PC-3 (cell line): Measurements from ENCODE around the gene CDC37L1. TPM values are rescaled to one million over a fixed set of nuclear protein-coding genes. Genes with fewer than 3 reads are reported as not detected.

Experiments used
- ATAC-seq: fragments of 200-7000 bp; cut with Tn5 transposase; 2 replicates; pipeline ENCODE4 v1.9.1; 2020; ENCODE audit warnings: mild to moderate bottlenecking, moderate library complexity
- BruUV-seq: library from RNA; stranded (reverse); fragments of 400-500 nt; replicated peaks from 2 replicates; lab custom pipeline; 2021; lab: Mats Ljungman, UMichigan
- CTCF ChIA-PET: fragments of 300-600 bp; sonication (Branson Sonifier 250); formaldehyde crosslinking; loops from one replicate; lab custom pipeline; 2022; ENCODE audit warnings: antibody characterized with exemption; lab: Charles Lee
- POLR2A ChIA-PET: fragments of 300-600 bp; sonication (Branson Sonifier 250); formaldehyde crosslinking; loops from one replicate; lab custom pipeline; 2022; ENCODE audit warnings: antibody characterized with exemption; ENCODE audit not compliant: unreplicated experiment; lab: Charles Lee
- DNase-seq: peaks from one replicate; pipeline ENCODE4 v3.0.0-alpha.2; 2015
- H2AFZ ChIP-seq: fragments of 300-600 bp; sonication (generic); 2 replicates; pipeline ENCODE4 v1.6.0; 2016; ENCODE audit warnings: antibody characterized with exemption, low read length
- H3F3A ChIP-seq: fragments of 300-600 bp; sonication (generic); one replicate; pipeline ENCODE4 v1.6.0; 2017; ENCODE audit warnings: antibody characterized with exemption, low read length, control low read depth, mild to moderate bottlenecking; ENCODE audit not compliant: unreplicated experiment
- H3K27ac ChIP-seq: fragments of 300-600 bp; sonication (generic); 2 replicates; pipeline ENCODE4 v1.5.1; 2016; ENCODE audit warnings: mild to moderate bottlenecking, low read length
- H3K27me3 ChIP-seq: fragments of 300-600 bp; sonication (generic); 2 replicates; pipeline ENCODE4 v1.6.1; 2016; ENCODE audit warnings: low read length, mixed read lengths
- H3K36me3 ChIP-seq: fragments of 300-600 bp; sonication (generic); 2 replicates; pipeline ENCODE4 v1.6.1; 2016; ENCODE audit warnings: low read depth, mixed run types, low read length, mixed read lengths
- H3K4me1 ChIP-seq: fragments of 300-600 bp; sonication (generic); 2 replicates; pipeline ENCODE4 v1.5.1; 2016; ENCODE audit warnings: low read length; ENCODE audit not compliant: insufficient read depth
- H3K4me2 ChIP-seq: fragments of 300-600 bp; sonication (generic); 2 replicates; pipeline ENCODE4 v1.6.0; 2016; ENCODE audit warnings: low read length
- H3K4me3 ChIP-seq: fragments of 300-600 bp; sonication (generic); 2 replicates; pipeline ENCODE4 v1.5.1; 2016; ENCODE audit warnings: mild to moderate bottlenecking, low read length, mixed read lengths
- H3K79me2 ChIP-seq: fragments of 300-600 bp; sonication (generic); 2 replicates; pipeline ENCODE4 v1.6.1; 2017; ENCODE audit warnings: low read length, mixed read lengths
- H3K9ac ChIP-seq: fragments of 300-600 bp; sonication (generic); 2 replicates; pipeline ENCODE4 v1.6.0; 2016; ENCODE audit warnings: mild to moderate bottlenecking, low read length
- H3K9me2 ChIP-seq: fragments of 300-600 bp; sonication (generic); replicated peaks from 2 replicates; pipeline ENCODE4 v1.6.1; 2016; ENCODE audit warnings: mixed run types, low read length, mixed read lengths
- H3K9me3 ChIP-seq: fragments of 300-600 bp; sonication (generic); 2 replicates; pipeline ENCODE4 v1.6.1; 2016; ENCODE audit warnings: low read length, mixed read lengths
- H4K20me1 ChIP-seq: fragments of 300-600 bp; sonication (generic); 2 replicates; pipeline ENCODE4 v1.6.1; 2016; ENCODE audit warnings: low read length, mixed read lengths
- EZH2 ChIP-seq: fragments of 300-600 bp; sonication (generic); IDR thresholded peaks from one replicate; pipeline ENCODE4 v1.6.1; 2017; ENCODE audit warnings: antibody characterized with exemption, mild to moderate bottlenecking, low read length; ENCODE audit not compliant: unreplicated experiment
- EZH2phosphoT487 ChIP-seq: fragments of 300-600 bp; sonication (generic); IDR thresholded peaks from 2 replicates; pipeline ENCODE4 v1.6.1; 2018; ENCODE audit warnings: mild to moderate bottlenecking, antibody characterized with exemption, low read length, borderline replicate concordance
- intact Hi-C: fragments of 100-400 bp; cut with micrococcal nuclease; formaldehyde crosslinking; loops from 2 replicates; pipeline ENCODE4 v1.9.0; 2023
- total RNA-seq: library from RNA; depleted of rRNA; stranded (reverse); fragments of >200 nt; gene quantifications from 2 replicates; pipeline ENCODE4 v1.2.3, GENCODE V29; 2014
- TF ChIP-seq, protein P1 (sequence below): fragments of 300-600 bp; sonication (generic); conservative IDR thresholded peaks from 2 replicates; pipeline ENCODE4 v1.5.1; 2017; ENCODE audit warnings: antibody characterized with exemption, low read depth, mild to moderate bottlenecking, low read length

CDC37L1 gene
- total RNA-seq, 1 experiment from 2014 or later: 5.1 TPM

GRCh38 chr9:4674783-4675182 is 4.6 kb upstream of the CDC37L1 start:
- intact Hi-C loops: loop anchor here (5.0 kb wide), 1 partner anchor 182 kb away; the partner anchor contains the start of gene SLC1A1
- ATAC-seq: peak; percentile 48
- no peaks in the 10 kb centered on the region for H3F3A ChIP-seq
- peaks cover 3% of the 10 kb centered on the region for H3K79me2 ChIP-seq
- H3K27me3 ChIP-seq: no peaks in the 10 kb centered on the region
- peak; percentile 71 for DNase-seq
- H3K4me3 ChIP-seq: no peak overlapping the region
- no peaks in the 10 kb centered on the region for H4K20me1 ChIP-seq
- H3K4me2 ChIP-seq: no peak overlapping the region
- CTCF ChIA-PET: no interaction called here
- H2AFZ ChIP-seq: no peak overlapping the region
- no peaks in the 10 kb centered on the region for H3K9me2 ChIP-seq
- POLR2A ChIA-PET: no interaction called here
- H3K9me3 ChIP-seq: no peaks in the 10 kb centered on the region
- peaks cover 21% of the 10 kb centered on the region for H3K4me1 ChIP-seq
- no peak for TF ChIP-seq EZH2phosphoT487
- TF ChIP-seq, protein P1, sequence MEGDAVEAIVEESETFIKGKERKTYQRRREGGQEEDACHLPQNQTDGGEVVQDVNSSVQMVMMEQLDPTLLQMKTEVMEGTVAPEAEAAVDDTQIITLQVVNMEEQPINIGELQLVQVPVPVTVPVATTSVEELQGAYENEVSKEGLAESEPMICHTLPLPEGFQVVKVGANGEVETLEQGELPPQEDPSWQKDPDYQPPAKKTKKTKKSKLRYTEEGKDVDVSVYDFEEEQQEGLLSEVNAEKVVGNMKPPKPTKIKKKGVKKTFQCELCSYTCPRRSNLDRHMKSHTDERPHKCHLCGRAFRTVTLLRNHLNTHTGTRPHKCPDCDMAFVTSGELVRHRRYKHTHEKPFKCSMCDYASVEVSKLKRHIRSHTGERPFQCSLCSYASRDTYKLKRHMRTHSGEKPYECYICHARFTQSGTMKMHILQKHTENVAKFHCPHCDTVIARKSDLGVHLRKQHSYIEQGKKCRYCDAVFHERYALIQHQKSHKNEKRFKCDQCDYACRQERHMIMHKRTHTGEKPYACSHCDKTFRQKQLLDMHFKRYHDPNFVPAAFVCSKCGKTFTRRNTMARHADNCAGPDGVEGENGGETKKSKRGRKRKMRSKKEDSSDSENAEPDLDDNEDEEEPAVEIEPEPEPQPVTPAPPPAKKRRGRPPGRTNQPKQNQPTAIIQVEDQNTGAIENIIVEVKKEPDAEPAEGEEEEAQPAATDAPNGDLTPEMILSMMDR: no peak
- H3K27ac ChIP-seq: no peak overlapping the region
- no peak overlapping the region for H3K9ac ChIP-seq
- BruUV-seq: no TSS peak
- no peaks in the 10 kb centered on the region for H3K36me3 ChIP-seq

DNA sequence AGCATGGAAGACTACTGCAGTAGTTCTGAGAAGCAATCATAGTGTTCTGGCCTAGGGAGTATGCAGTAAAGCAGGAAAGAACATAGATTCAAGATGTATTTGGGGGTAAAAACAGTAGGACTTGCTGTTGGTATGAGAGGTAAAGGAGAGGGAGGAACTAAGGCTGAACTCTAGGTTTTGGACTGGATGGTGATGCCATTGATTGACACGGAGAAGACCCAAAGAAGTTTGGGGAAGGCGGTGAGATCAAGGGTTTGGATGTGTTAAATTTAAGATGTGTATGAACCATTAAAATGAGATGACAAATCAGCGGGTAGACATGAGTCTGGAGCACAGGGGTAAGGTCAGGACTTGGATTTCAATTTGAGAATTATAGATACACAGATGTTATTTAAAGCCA is 2.0 kb upstream of the CDC37L1 start:
- no peak overlapping the region for H3K9ac ChIP-seq
- no peak overlapping the region for H3K27ac ChIP-seq
- H3K27me3 ChIP-seq: no peaks in the 10 kb centered on the region
- no peaks in the 10 kb centered on the region for H3K9me3 ChIP-seq
- H3K9me2 ChIP-seq: no peaks in the 10 kb centered on the region
- H4K20me1 ChIP-seq: no peaks in the 10 kb centered on the region
- no peak for ATAC-seq
- no peaks in the 10 kb centered on the region for H3F3A ChIP-seq
- ChIA-PET POLR2A (interaction anchor here (0.6 kb wide), 1 partner anchor 59 kb away, joined by 13 read pairs; no protein-coding TSS in a partner anchor), CTCF (interaction anchor here (0.6 kb wide), 1 partner anchor 32 kb away, joined by 7 read pairs; no protein-coding TSS in a partner anchor)
- DNase-seq: no peak
- H3K36me3 ChIP-seq: no peaks in the 10 kb centered on the region
- no TSS peak for BruUV-seq
- TF ChIP-seq EZH2phosphoT487 (no peak), EZH2 (no peak)
- TF ChIP-seq, protein P1: no peak
- H3K4me2 ChIP-seq: peak overlapping the region; percentile 90; the same call in 1 of the 2 replicates
- no peak overlapping the region for H3K4me3 ChIP-seq
- H2AFZ ChIP-seq: no peak overlapping the region
- peaks cover 27% of the 10 kb centered on the region for H3K79me2 ChIP-seq
- H3K4me1 ChIP-seq: peaks cover 31% of the 10 kb centered on the region
- intact Hi-C loops: loop anchor here (5.0 kb wide), 1 partner anchor 185 kb away; the partner anchor contains the start of gene SLC1A1

GRCh38 chr9:4678679-4679267 is 596 bp upstream of the CDC37L1 start:
- no peaks in the 10 kb centered on the region for H4K20me1 ChIP-seq
- DNase-seq (peak; percentile 22), ATAC-seq (peak; percentile 6; the same call in 1 of the 2 replicates)
- H3K27ac ChIP-seq: peak overlapping the region; percentile 67
- peaks cover 37% of the 10 kb centered on the region for H3K79me2 ChIP-seq
- no peaks in the 10 kb centered on the region for H3K36me3 ChIP-seq
- H3K9me3 ChIP-seq: no peaks in the 10 kb centered on the region
- H3K9me2 ChIP-seq: no peaks in the 10 kb centered on the region
- H2AFZ ChIP-seq: peak overlapping the region; percentile 97
- ChIA-PET POLR2A (no interaction called here), CTCF (no interaction called here)
- intact Hi-C loops: loop anchor here (1.0 to 5.0 kb wide), 3 partner anchors 16 to 186 kb away; partner anchors contain the start of genes AK3, PLPP6 and SLC1A1
- TF ChIP-seq, protein P1: no peak
- TF ChIP-seq EZH2: no peak
- TF ChIP-seq EZH2phosphoT487: no peak
- TSS peak; percentile 94 for BruUV-seq
- H3K4me3 ChIP-seq: peak overlapping the region; percentile 89
- H3K27me3 ChIP-seq: no peaks in the 10 kb centered on the region
- peaks cover 31% of the 10 kb centered on the region for H3K4me1 ChIP-seq
- peak overlapping the region; percentile 87 for H3K9ac ChIP-seq
- H3F3A ChIP-seq: no peaks in the 10 kb centered on the region
- peak overlapping the region; percentile 90 for H3K4me2 ChIP-seq
